HepG2 (cell line): ENCODE measurements around the gene NUP133. TPM values are rescaled to one million over a fixed set of nuclear protein-coding genes. Genes with fewer than 3 reads are reported as not detected.
A peak's percentile ranks its signal among the peaks of the same experiment; 100 is the strongest.

Source experiments
- CBFB ChIP-seq: sonication (generic); formaldehyde crosslinking; IDR thresholded peaks from 2 replicates; pipeline ENCODE4 v1.4.0; 2020; ENCODE audit warnings: missing genetic modification reagents
- DPF2 ChIP-seq: sonication (generic); formaldehyde crosslinking; IDR thresholded peaks from 2 replicates; pipeline ENCODE4 v1.4.0; 2020; ENCODE audit warnings: mild to moderate bottlenecking, low read depth, missing genetic modification reagents, borderline replicate concordance
- E2F2 ChIP-seq: sonication (generic); formaldehyde crosslinking; IDR thresholded peaks from 2 replicates; pipeline ENCODE4 v1.4.0; 2020; ENCODE audit warnings: missing genetic modification reagents, borderline replicate concordance
- FOXP4 ChIP-seq: sonication (generic); formaldehyde crosslinking; IDR thresholded peaks from 2 replicates; pipeline ENCODE4 v1.4.0; 2020; ENCODE audit warnings: missing genetic modification reagents
- GTF3A ChIP-seq: sonication (generic); formaldehyde crosslinking; conservative IDR thresholded peaks from 2 replicates; pipeline ENCODE4 v1.4.0; 2020; ENCODE audit warnings: mild to moderate bottlenecking, missing genetic modification reagents
- HNRNPLL ChIP-seq: fragments of 200-400 bp; formaldehyde crosslinking; IDR thresholded peaks from 2 replicates; pipeline ENCODE4 v1.6.1; 2017; ENCODE audit warnings: mild to moderate bottlenecking, low read depth, low read length; ENCODE audit not compliant: poor library complexity, severe bottlenecking
- KDM5B ChIP-seq: sonication (generic); formaldehyde crosslinking; IDR thresholded peaks from 2 replicates; pipeline ENCODE4 v1.4.0; 2020; ENCODE audit warnings: missing genetic modification reagents, mild to moderate bottlenecking, borderline replicate concordance
- KLF12 ChIP-seq: sonication (generic); formaldehyde crosslinking; IDR thresholded peaks from 2 replicates; pipeline ENCODE4 v1.4.0; 2020; ENCODE audit warnings: missing genetic modification reagents, borderline replicate concordance
- MTA1 ChIP-seq: sonication (generic); formaldehyde crosslinking; IDR thresholded peaks from 2 replicates; pipeline ENCODE4 v1.4.0; 2020; ENCODE audit warnings: missing genetic modification reagents, mild to moderate bottlenecking, borderline replicate concordance
- NR2F1 ChIP-seq, 2 experiments: fragments of 450-650 bp in 1 of 2; formaldehyde crosslinking in 1 of 2; IDR thresholded peaks; 2 replicates each; pipeline versions ENCODE4 v1.5.0 to v1.6.1; 2016 to 2020; ENCODE audit warnings: mild to moderate bottlenecking in 1 of 2, missing compliant biosample characterization in 1 of 2, missing genetic modification reagents in 1 of 2, moderate library complexity in 1 of 2
- RAD51 ChIP-seq: fragments of 450-650 bp; IDR thresholded peaks from 2 replicates; pipeline ENCODE4 v1.6.1; 2016; ENCODE audit warnings: borderline replicate concordance
- SALL1 ChIP-seq: sonication (generic); formaldehyde crosslinking; IDR thresholded peaks from 2 replicates; pipeline ENCODE4 v1.8.0; 2022; ENCODE audit warnings: mild to moderate bottlenecking, missing genetic modification reagents
- SUZ12 ChIP-seq: fragments of 150-350 bp; IDR thresholded peaks from 2 replicates; pipeline ENCODE4 v1.6.1; 2014; ENCODE audit warnings: low read depth, low read length
- TAF1 ChIP-seq: sonication (generic); formaldehyde crosslinking; IDR thresholded peaks from 2 replicates; pipeline ENCODE4 v1.4.0; 2020; ENCODE audit warnings: missing genetic modification reagents
- TFDP1 ChIP-seq: IDR thresholded peaks from 2 replicates; pipeline ENCODE4 v1.6.1; 2016; ENCODE audit warnings: missing compliant biosample characterization, missing genetic modification reagents, borderline replicate concordance
- UBTF ChIP-seq: sonication (generic); formaldehyde crosslinking; IDR thresholded peaks from 2 replicates; pipeline ENCODE4 v1.4.0; 2020; ENCODE audit warnings: mild to moderate bottlenecking, missing genetic modification reagents
- ZFYVE20 ChIP-seq: sonication (generic); formaldehyde crosslinking; IDR thresholded peaks from 2 replicates; pipeline ENCODE4 v1.8.0; 2023; ENCODE audit warnings: low read depth, mild to moderate bottlenecking, moderate library complexity, missing genetic modification reagents, borderline replicate concordance
- ZNF441 ChIP-seq: sonication (generic); formaldehyde crosslinking; IDR thresholded peaks from 2 replicates; pipeline ENCODE4 v1.7.0; 2021; ENCODE audit warnings: missing genetic modification reagents, borderline replicate concordance
- ZNF552 ChIP-seq: sonication (generic); formaldehyde crosslinking; IDR thresholded peaks from 2 replicates; pipeline ENCODE4 v1.9.0; 2022; ENCODE audit warnings: missing genetic modification reagents, mild to moderate bottlenecking, borderline replicate concordance
- ZNF564 ChIP-seq: sonication (generic); formaldehyde crosslinking; IDR thresholded peaks from 2 replicates; pipeline ENCODE4 v1.8.1; 2023; ENCODE audit warnings: mild to moderate bottlenecking, missing genetic modification reagents
- ZNF660 ChIP-seq: sonication (generic); formaldehyde crosslinking; IDR thresholded peaks from 2 replicates; pipeline ENCODE4 v1.5.1; 2020; ENCODE audit warnings: mild to moderate bottlenecking, low read depth, missing genetic modification reagents, borderline replicate concordance
- ZNF772 ChIP-seq: sonication (generic); formaldehyde crosslinking; IDR thresholded peaks from 2 replicates; pipeline ENCODE4 v1.5.0; 2020; ENCODE audit warnings: mild to moderate bottlenecking, missing genetic modification reagents
- ZNF792 ChIP-seq: IDR thresholded peaks from 2 replicates; pipeline ENCODE4 v1.6.1; 2016
- polyA plus RNA-seq, 8 experiments: library from polyadenylated mRNA; depleted of rRNA in 3 of 8; stranded (reverse) in 7 of 8; unstranded in 1 of 8; fragments of >200 nt; fragmentation: Illumina TruSeq in 4 of 8; extraction: Trizol in 4 of 8; gene quantifications; 2 replicates each; pipeline versions ENCODE4 v1.2.1 to v1.2.3, GENCODE V29; 2011 to 2016; ENCODE audit warnings: low read depth in 4 of 8, missing spikeins in 1 of 8, mixed read lengths in 1 of 8; ENCODE audit not compliant: insufficient read depth in 1 of 8
- total RNA-seq, 5 experiments: library from RNA; depleted of rRNA; stranded (reverse); fragments of >200 nt; fragmentation: Illumina TruSeq; extraction: Trizol; gene quantifications; 2 replicates each; pipeline ENCODE4 v1.2.3, GENCODE V29; 2016; ENCODE audit warnings: low read depth in 1 of 5

The NUP133 gene
- total and polyA plus RNA-seq, 2 of the 13 experiments (the other 11 are each of a cell fraction or from before 2014, with no cell fraction given): 17.7 to 45.6 TPM

GRCh38 chr1:229507951-229508822 is at the start of gene NUP133 (continued):
- TF ChIP-seq HNRNPLL: peak; percentile 78
- peak; percentile 49; the same call in 1 of the 2 replicates for TF ChIP-seq FOXP4 (CRISPR knock-in tag)
- no peak for TF ChIP-seq ZNF552 (CRISPR knock-in tag)
- TF ChIP-seq UBTF: peak; percentile 81
- peak; percentile 97 for TF ChIP-seq ZNF564
- peak; percentile 94 for TF ChIP-seq TAF1 (CRISPR knock-in tag)
- TF ChIP-seq ZNF660 (CRISPR knock-in tag): no peak
- TF ChIP-seq CBFB (CRISPR knock-in tag): peak; percentile 92
- TF ChIP-seq RAD51: no peak
- TF ChIP-seq KDM5B (CRISPR knock-in tag): peak; percentile 92
- no peak for TF ChIP-seq GTF3A (CRISPR knock-in tag)
- TF ChIP-seq ZNF792 (CRISPR knock-in tag): peak; percentile 64
- peak; percentile 85 for TF ChIP-seq SALL1
- peak; percentile 66; the same call in 1 of the 2 replicates for TF ChIP-seq MTA1 (CRISPR knock-in tag)
- TF ChIP-seq ZNF441 (CRISPR knock-in tag): peak; percentile 75
- TF ChIP-seq TFDP1 (CRISPR knock-in tag): peak; percentile 99
- TF ChIP-seq ZFYVE20 (CRISPR knock-in tag): no peak
- no peak for TF ChIP-seq SUZ12
- no peak for TF ChIP-seq NR2F1 (CRISPR knock-in tag; IDR thresholded peaks at IDR 0.05)
- TF ChIP-seq ZNF772 (CRISPR knock-in tag): peak; percentile 77; the same call in 1 of the 2 replicates
- TF ChIP-seq KLF12 (CRISPR knock-in tag): peak; percentile 93
- TF ChIP-seq E2F2 (CRISPR knock-in tag): no peak; the same call in 1 of the 2 replicates
- TF ChIP-seq DPF2 (CRISPR knock-in tag): no peak
